ENCODE data around the gene OCEL1.

- TF ChIP-seq EZH2 (IDR thresholded peaks at IDR 0.05; ENCODE audit: low read length, missing control alignments) (no peak), CTCF (conservative IDR thresholded peaks at IDR 0.05 in 1 of 2, IDR thresholded peaks at IDR 0.05 in 1 of 2; ENCODE audit: low read depth in 1 of 2, low read length in 2 of 2) (no peak)
Observed at GRCh38 chr19:17249887-17250548, 24.0 kb downstream of the OCEL1 start.

All from fibroblast of lung (primary cell).